A549 (cell line): Measurements from ENCODE around the gene RPP21. TPM values are rescaled to one million over a fixed set of nuclear protein-coding genes. Genes with fewer than 3 reads are reported as not detected.

Experiments
- ATAC-seq, 2 experiments: fragments of 200-7000 bp in 1 of 2; fragments of >200 bp in 1 of 2; cut with Nextera tagmentation in 1 of 2; cut with Tn5 transposase in 1 of 2; 3 replicates each; pipeline versions ENCODE4 v1.8.0 to v1.9.1; 2018 to 2020; ENCODE audit warnings: mild to moderate bottlenecking in 1 of 2, moderate library complexity in 1 of 2
- CTCF ChIA-PET: fragments of 300-600 bp; sonication (Branson Sonifier 250); formaldehyde crosslinking; extraction: SDS; loops from one replicate; lab custom pipeline; 2021; ENCODE audit warnings: antibody characterized with exemption, inconsistent platforms; lab: Yijun Ruan, JAX
- POLR2A ChIA-PET: fragments of 350-600 bp; formaldehyde crosslinking; extraction: SDS; loops from one replicate; lab custom pipeline; 2021; ENCODE audit warnings: antibody characterized with exemption, inconsistent platforms; lab: Yijun Ruan, JAX
- DNase-seq, 2 experiments: peaks; one replicate each; pipeline versions ENCODE4 v3.0.0 to v3.0.0-alpha.2; 2011 to 2016; ENCODE audit warnings: low read depth in 1 of 2, low spot score in 1 of 2
- FAIRE-seq: peaks from 2 replicates; lab custom pipeline; 2011; peaks lifted over from hg19 to GRCh38; lab: Jason Lieb, UNC
- H3K27ac ChIP-seq, 2 experiments: fragments of >200 bp; sonication (Bioruptor Twin); formaldehyde crosslinking; 3 replicates each; pipeline ENCODE4 v1.5.1; 2016 to 2017
- H3K4me1 ChIP-seq: fragments of >200 bp; sonication (Bioruptor Twin); formaldehyde crosslinking; 3 replicates; pipeline ENCODE4 v1.6.1; 2016
- H3K4me2 ChIP-seq: fragments of >200 bp; sonication (Bioruptor Twin); formaldehyde crosslinking; 3 replicates; pipeline ENCODE4 v1.6.1; 2016
- H3K4me3 ChIP-seq: fragments of >200 bp; sonication (Bioruptor Twin); formaldehyde crosslinking; 3 replicates; pipeline ENCODE4 v1.5.1; 2016
- H3K9me3 ChIP-seq: fragments of >200 bp; sonication (Bioruptor Twin); formaldehyde crosslinking; 3 replicates; pipeline ENCODE4 v1.6.1; 2016
- BCL3 ChIP-seq: fragments of >200 bp; sonication (Bioruptor Twin); formaldehyde crosslinking; IDR thresholded peaks from 3 replicates; pipeline ENCODE4 v1.6.1; 2016
- CBX8 ChIP-seq: fragments of 200-600 bp; sonication (generic); IDR thresholded peaks from 2 replicates; pipeline ENCODE4 v1.6.1; 2016
- EHF ChIP-seq: fragments of 250-450 bp; sonication (Bioruptor Pico); IDR thresholded peaks from 2 replicates; pipeline ENCODE4 v1.5.0; 2020; ENCODE audit warnings: mild to moderate bottlenecking
- FOSL2 ChIP-seq, 2 experiments: fragments of 450-650 bp in 1 of 2; fragments of >200 bp in 1 of 2; sonication (Bioruptor Twin) in 1 of 2; formaldehyde crosslinking; IDR thresholded peaks; 2 replicates each; pipeline versions ENCODE4 v1.5.0 to v1.6.1; 2016 to 2020; ENCODE audit warnings: mild to moderate bottlenecking in 1 of 2, moderate library complexity in 1 of 2
- FOXS1 ChIP-seq: fragments of 250-450 bp; sonication (Bioruptor Pico); IDR thresholded peaks from 2 replicates; pipeline ENCODE4 v1.5.0; 2020; ENCODE audit warnings: mild to moderate bottlenecking, moderate library complexity
- GATA3 ChIP-seq: IDR thresholded peaks from 2 replicates; pipeline ENCODE4 v1.6.1; 2012; ENCODE audit warnings: borderline replicate concordance
- HOXB13 ChIP-seq: fragments of 250-450 bp; sonication (Bioruptor Pico); IDR thresholded peaks from 2 replicates; pipeline ENCODE4 v1.5.0; 2020; ENCODE audit warnings: low read depth, mild to moderate bottlenecking, moderate library complexity
- HOXB5 ChIP-seq: fragments of 250-450 bp; sonication (Bioruptor Pico); IDR thresholded peaks from 2 replicates; pipeline ENCODE4 v1.5.0; 2020; ENCODE audit warnings: mild to moderate bottlenecking, moderate library complexity
- KDM1A ChIP-seq: fragments of 200-600 bp; sonication (generic); IDR thresholded peaks from 2 replicates; pipeline ENCODE4 v1.6.1; 2016; ENCODE audit warnings: low read depth, mild to moderate bottlenecking
- KDM5A ChIP-seq: fragments of 200-600 bp; sonication (generic); IDR thresholded peaks from 2 replicates; pipeline ENCODE4 v1.6.1; 2016; ENCODE audit warnings: antibody characterized with exemption, mild to moderate bottlenecking
- MAX ChIP-seq: IDR thresholded peaks from 2 replicates; pipeline ENCODE4 v1.6.1; 2012
- MAZ ChIP-seq: fragments of 150-350 bp; IDR thresholded peaks from 2 replicates; pipeline ENCODE4 v1.6.1; 2014; ENCODE audit warnings: antibody characterized with exemption, low read depth, low read length, borderline replicate concordance
- NFE2L2 ChIP-seq: fragments of 150-350 bp; conservative IDR thresholded peaks from 2 replicates; pipeline ENCODE4 v1.6.1; 2014; ENCODE audit warnings: low read length
- NR3C1 ChIP-seq: fragments of >200 bp; sonication (Bioruptor Twin); formaldehyde crosslinking; IDR thresholded peaks from 3 replicates; pipeline ENCODE4 v1.6.1; 2017
- PHF8 ChIP-seq: fragments of 200-600 bp; sonication (generic); IDR thresholded peaks from 2 replicates; pipeline ENCODE4 v1.6.1; 2016; ENCODE audit warnings: low read depth, mild to moderate bottlenecking, antibody characterized with exemption, moderate library complexity, borderline replicate concordance
- POLR2AphosphoS2 ChIP-seq: conservative IDR thresholded peaks from 2 replicates; pipeline ENCODE4 v1.6.1; 2012; ENCODE audit warnings: low read length, improper control_type of control experiment, inconsistent platforms
- RAD21 ChIP-seq, 2 experiments: fragments of >200 bp in 1 of 2; sonication (Bioruptor Twin) in 1 of 2; formaldehyde crosslinking in 1 of 2; IDR thresholded peaks in 1 of 2; conservative IDR thresholded peaks in 1 of 2; 2 replicates in 1 of 2; 3 replicates in 1 of 2; pipeline ENCODE4 v1.6.1; 2012 to 2018; ENCODE audit warnings: inconsistent platforms in 1 of 2
- RCOR1 ChIP-seq: fragments of 150-350 bp; IDR thresholded peaks from 2 replicates; pipeline ENCODE4 v1.6.1; 2014; ENCODE audit warnings: antibody characterized with exemption, low read length, low read depth
- RNF2 ChIP-seq: fragments of 200-600 bp; sonication (generic); IDR thresholded peaks from 2 replicates; pipeline ENCODE4 v1.6.1; 2016; ENCODE audit warnings: low read depth, mild to moderate bottlenecking, antibody characterized with exemption, moderate library complexity, borderline replicate concordance
- SREBF2 ChIP-seq: fragments of 450-650 bp; IDR thresholded peaks from 2 replicates; pipeline ENCODE4 v1.6.1; 2014; ENCODE audit warnings: mild to moderate bottlenecking, moderate library complexity
- TFCP2L1 ChIP-seq: fragments of 250-450 bp; sonication (Bioruptor Pico); IDR thresholded peaks from 2 replicates; pipeline ENCODE4 v1.5.0; 2021; ENCODE audit warnings: mild to moderate bottlenecking
- TP53 ChIP-seq: fragments of 250-450 bp; sonication (Bioruptor Pico); IDR thresholded peaks from 2 replicates; pipeline ENCODE4 v1.5.0; 2021; ENCODE audit warnings: mild to moderate bottlenecking, moderate library complexity
- ZC3H11A ChIP-seq: fragments of 450-650 bp; IDR thresholded peaks from 2 replicates; pipeline ENCODE4 v1.6.1; 2014; ENCODE audit warnings: antibody characterized with exemption, mild to moderate bottlenecking
- ZFP36 ChIP-seq: fragments of 450-650 bp; IDR thresholded peaks from 2 replicates; pipeline ENCODE4 v1.6.1; 2014; ENCODE audit warnings: borderline replicate concordance; ENCODE audit not compliant: partially characterized antibody
- ZNF302 ChIP-seq: fragments of 250-450 bp; sonication (Bioruptor Pico); IDR thresholded peaks from 2 replicates; pipeline ENCODE4 v1.9.0; 2021; ENCODE audit warnings: inconsistent platforms, mild to moderate bottlenecking, moderate library complexity
- WGBS: methylation state at CpG from one replicate; pipeline ENCODE4 v1.1.6; 2017; ENCODE audit errors: missing lambda C conversion rate; 5-methylcytosine and 5-hydroxymethylcytosine counted together
- polyA plus RNA-seq, 4 experiments: library from polyadenylated mRNA; depleted of rRNA in 3 of 4; stranded (reverse); fragments of >200 nt; fragmentation: RNase III in 1 of 4; extraction: RNeasy Plus Mini Kit Qiagen cat#74134 plus additional on column Dnase treatment in 1 of 4; gene quantifications; 2 replicates in 3 of 4; 3 replicates in 1 of 4; pipeline ENCODE4 v1.2.3, GENCODE V29; 2011 to 2017
- TF ChIP-seq, protein P1 (sequence below): fragments of 200-600 bp; sonication (generic); IDR thresholded peaks from 2 replicates; pipeline ENCODE4 v1.6.1; 2016; ENCODE audit warnings: antibody characterized with exemption, mild to moderate bottlenecking, moderate library complexity
- TF ChIP-seq, protein P2 (sequence below): fragments of 150-350 bp; IDR thresholded peaks from 2 replicates; pipeline ENCODE4 v1.6.1; 2014; ENCODE audit warnings: low read depth, mild to moderate bottlenecking, low read length

The RPP21 gene
- polyA plus RNA-seq, 2 of the 4 experiments (the other 2 are of a cell fraction): 33.6 to 54.8 TPM

- Histone ChIP-seq H3K27ac (no peak overlapping the region), H3K9me3 (no peaks in the 10 kb centered on the region), H3K4me2 (no peak overlapping the region), H3K4me3 (no peak overlapping the region), H3K4me1 (no peaks in the 10 kb centered on the region)
- ChIA-PET CTCF (no interaction called here), POLR2A (no interaction called here)
- TF ChIP-seq FOXS1 (CRISPR knock-in tag) (no peak), RAD21 (conservative IDR thresholded peaks at IDR 0.05 in 1 of 2, IDR thresholded peaks at IDR 0.05 in 1 of 2) (no peak), CBX8 (no peak), ZC3H11A (no peak), FOSL2 (IDR thresholded peaks at IDR 0.05) (no peak), FOSL2 (CRISPR knock-in tag; IDR thresholded peaks at IDR 0.05) (no peak), TFCP2L1 (no peak), EHF (no peak), RCOR1 (no peak), MAX (no peak), HOXB13 (CRISPR knock-in tag) (no peak), GATA3 (no peak), POLR2AphosphoS2 (no peak), KDM5A (no peak), BCL3 (no peak), SREBF2 (no peak), NFE2L2 (no peak), ZFP36 (no peak), ZNF302 (CRISPR knock-in tag) (no peak), HOXB5 (CRISPR knock-in tag) (no peak)
- TF ChIP-seq, protein P1, sequence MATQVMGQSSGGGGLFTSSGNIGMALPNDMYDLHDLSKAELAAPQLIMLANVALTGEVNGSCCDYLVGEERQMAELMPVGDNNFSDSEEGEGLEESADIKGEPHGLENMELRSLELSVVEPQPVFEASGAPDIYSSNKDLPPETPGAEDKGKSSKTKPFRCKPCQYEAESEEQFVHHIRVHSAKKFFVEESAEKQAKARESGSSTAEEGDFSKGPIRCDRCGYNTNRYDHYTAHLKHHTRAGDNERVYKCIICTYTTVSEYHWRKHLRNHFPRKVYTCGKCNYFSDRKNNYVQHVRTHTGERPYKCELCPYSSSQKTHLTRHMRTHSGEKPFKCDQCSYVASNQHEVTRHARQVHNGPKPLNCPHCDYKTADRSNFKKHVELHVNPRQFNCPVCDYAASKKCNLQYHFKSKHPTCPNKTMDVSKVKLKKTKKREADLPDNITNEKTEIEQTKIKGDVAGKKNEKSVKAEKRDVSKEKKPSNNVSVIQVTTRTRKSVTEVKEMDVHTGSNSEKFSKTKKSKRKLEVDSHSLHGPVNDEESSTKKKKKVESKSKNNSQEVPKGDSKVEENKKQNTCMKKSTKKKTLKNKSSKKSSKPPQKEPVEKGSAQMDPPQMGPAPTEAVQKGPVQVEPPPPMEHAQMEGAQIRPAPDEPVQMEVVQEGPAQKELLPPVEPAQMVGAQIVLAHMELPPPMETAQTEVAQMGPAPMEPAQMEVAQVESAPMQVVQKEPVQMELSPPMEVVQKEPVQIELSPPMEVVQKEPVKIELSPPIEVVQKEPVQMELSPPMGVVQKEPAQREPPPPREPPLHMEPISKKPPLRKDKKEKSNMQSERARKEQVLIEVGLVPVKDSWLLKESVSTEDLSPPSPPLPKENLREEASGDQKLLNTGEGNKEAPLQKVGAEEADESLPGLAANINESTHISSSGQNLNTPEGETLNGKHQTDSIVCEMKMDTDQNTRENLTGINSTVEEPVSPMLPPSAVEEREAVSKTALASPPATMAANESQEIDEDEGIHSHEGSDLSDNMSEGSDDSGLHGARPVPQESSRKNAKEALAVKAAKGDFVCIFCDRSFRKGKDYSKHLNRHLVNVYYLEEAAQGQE: no peak
- DNase-seq: no peak
- no peak for ATAC-seq
- 18% methylated on average over 3 of the region's 3 CpGs for WGBS
- FAIRE-seq: no peak
Measured at GRCh38 chr6:30391240-30391639, 46.3 kb downstream of the RPP21 start.

- Histone ChIP-seq H3K9me3 (no peaks in the 10 kb centered on the region), H3K27ac (no peak overlapping the region), H3K4me3 (no peak overlapping the region), H3K4me2 (no peak overlapping the region), H3K4me1 (no peaks in the 10 kb centered on the region)
- TF ChIP-seq PHF8: no peak
- no peak for TF ChIP-seq CBX8
- no peak for TF ChIP-seq TP53
- no peak for TF ChIP-seq HOXB5 (CRISPR knock-in tag)
- TF ChIP-seq KDM1A: no peak
- TF ChIP-seq NR3C1: no peak
- TF ChIP-seq MAX: no peak
- TF ChIP-seq, protein P2, sequence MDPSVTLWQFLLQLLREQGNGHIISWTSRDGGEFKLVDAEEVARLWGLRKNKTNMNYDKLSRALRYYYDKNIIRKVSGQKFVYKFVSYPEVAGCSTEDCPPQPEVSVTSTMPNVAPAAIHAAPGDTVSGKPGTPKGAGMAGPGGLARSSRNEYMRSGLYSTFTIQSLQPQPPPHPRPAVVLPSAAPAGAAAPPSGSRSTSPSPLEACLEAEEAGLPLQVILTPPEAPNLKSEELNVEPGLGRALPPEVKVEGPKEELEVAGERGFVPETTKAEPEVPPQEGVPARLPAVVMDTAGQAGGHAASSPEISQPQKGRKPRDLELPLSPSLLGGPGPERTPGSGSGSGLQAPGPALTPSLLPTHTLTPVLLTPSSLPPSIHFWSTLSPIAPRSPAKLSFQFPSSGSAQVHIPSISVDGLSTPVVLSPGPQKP: no peak
- TF ChIP-seq EHF: no peak
- TF ChIP-seq RNF2: no peak
- no peak for TF ChIP-seq MAZ
- TF ChIP-seq SREBF2: no peak
- FAIRE-seq (no peak), DNase-seq (no peak), ATAC-seq (no peak)
- CTCF ChIA-PET: interaction anchor here (1.4 kb wide), 1 partner anchor 36 kb away, joined by 4 read pairs; no protein-coding TSS in a partner anchor
- POLR2A ChIA-PET: no interaction called here
- WGBS: 27% methylated on average over 5 of the region's 5 CpGs
Measured at GRCh38 chr6:30394139-30394538, 49.2 kb downstream of the RPP21 start.
